Measurements from ENCODE around the gene AKAP7. TPM values are rescaled to one million over a fixed set of nuclear protein-coding genes. Genes with fewer than 3 reads are reported as not detected.

AKAP7 gene
- total RNA-seq, 2 donors from 2014 or later: 15.3 to 60.1 TPM

DNA sequence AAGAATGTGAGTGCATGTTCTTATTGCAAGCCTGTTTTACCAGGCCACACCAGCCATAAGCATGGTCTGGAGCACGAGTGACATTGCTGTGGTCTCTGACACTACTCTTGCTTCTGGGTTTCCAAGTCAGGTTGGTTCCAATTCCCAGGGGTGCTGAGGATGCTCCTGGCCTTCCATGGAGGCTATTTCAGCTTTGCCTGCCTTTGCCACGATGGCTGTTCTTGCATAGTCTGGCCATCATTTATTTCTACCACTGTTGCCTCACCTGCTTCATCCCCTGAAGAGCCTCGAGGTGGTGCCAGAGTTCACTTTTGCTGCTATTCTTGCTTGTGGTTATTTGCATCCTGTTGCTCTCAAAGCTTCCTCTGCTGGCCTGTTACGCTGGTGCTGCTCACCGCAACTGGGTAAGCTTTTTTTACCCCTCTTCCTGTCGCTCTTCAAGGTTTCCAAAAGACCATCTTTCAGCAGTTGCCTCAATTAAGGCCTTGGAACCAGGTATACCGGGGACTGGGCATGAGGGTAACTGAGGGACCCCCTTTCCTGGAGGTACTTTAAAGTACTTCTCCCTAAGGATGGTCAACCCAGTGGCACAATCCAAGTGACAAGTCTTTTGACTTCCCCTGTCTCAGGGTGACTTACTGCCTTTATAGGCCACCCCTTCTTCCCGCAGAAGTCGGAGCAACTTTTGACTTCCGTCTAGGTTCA lies 64.5 kb downstream of the AKAP7 start:
- no peaks in the 10 kb centered on the region for H3K9me3 ChIP-seq
- TF ChIP-seq, protein P1, sequence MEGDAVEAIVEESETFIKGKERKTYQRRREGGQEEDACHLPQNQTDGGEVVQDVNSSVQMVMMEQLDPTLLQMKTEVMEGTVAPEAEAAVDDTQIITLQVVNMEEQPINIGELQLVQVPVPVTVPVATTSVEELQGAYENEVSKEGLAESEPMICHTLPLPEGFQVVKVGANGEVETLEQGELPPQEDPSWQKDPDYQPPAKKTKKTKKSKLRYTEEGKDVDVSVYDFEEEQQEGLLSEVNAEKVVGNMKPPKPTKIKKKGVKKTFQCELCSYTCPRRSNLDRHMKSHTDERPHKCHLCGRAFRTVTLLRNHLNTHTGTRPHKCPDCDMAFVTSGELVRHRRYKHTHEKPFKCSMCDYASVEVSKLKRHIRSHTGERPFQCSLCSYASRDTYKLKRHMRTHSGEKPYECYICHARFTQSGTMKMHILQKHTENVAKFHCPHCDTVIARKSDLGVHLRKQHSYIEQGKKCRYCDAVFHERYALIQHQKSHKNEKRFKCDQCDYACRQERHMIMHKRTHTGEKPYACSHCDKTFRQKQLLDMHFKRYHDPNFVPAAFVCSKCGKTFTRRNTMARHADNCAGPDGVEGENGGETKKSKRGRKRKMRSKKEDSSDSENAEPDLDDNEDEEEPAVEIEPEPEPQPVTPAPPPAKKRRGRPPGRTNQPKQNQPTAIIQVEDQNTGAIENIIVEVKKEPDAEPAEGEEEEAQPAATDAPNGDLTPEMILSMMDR (IDR thresholded peaks at IDR 0.05): peak; percentile 79
- peak; percentile 51 for DNase-seq
- intact Hi-C loops (cut with DNase I): loop anchor here (5.0 kb wide), 1 partner anchor 333 kb away; no protein-coding TSS in a partner anchor
- no peaks in the 10 kb centered on the region for H3K4me1 ChIP-seq
- no peaks in the 10 kb centered on the region for H3K27me3 ChIP-seq
- no peak overlapping the region for H3K9ac ChIP-seq (ENCODE audit: low read depth in 2 of 2, low read length in 2 of 2)
- H3K4me3 ChIP-seq: no peak overlapping the region
- no peak overlapping the region for H3K27ac ChIP-seq
- H3K36me3 ChIP-seq: no peaks in the 10 kb centered on the region

DNA sequence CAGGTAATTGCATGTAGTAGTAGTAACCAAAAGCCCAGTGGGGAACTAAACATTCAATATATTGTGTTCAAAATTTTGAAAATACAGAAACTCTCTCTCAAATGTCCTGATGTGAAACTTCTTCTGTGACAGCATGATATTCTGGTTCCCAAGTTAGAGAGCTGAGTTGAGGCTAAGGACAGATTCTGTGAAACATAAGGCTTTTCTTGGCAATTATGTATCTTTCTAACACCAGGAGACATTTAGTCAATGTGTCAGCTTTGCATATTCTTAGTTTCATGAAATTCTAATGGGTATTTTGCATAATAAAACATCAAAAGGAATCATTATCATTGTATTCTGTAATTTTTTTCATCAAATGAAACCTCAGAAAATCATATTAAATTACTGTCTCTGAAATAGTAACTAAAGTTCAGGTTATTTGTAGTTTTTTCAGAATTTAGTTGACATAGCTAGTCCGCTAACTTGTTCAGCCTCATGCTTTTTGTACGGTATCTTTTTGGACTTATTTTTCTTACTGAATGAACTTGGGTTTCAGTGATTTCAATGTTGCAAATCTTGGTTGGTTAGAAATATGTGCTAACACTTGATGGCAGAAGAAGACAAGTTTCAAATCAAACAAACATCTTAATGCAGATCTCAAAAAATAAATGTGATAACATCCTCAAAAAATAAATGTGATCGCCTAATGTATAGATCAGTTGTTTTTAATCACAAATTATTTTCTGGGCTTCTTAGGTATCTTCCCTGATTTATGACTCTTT lies 70.4 kb downstream of the AKAP7 start:
- TF ChIP-seq, protein P1 (IDR thresholded peaks at IDR 0.05): no peak

DNA sequence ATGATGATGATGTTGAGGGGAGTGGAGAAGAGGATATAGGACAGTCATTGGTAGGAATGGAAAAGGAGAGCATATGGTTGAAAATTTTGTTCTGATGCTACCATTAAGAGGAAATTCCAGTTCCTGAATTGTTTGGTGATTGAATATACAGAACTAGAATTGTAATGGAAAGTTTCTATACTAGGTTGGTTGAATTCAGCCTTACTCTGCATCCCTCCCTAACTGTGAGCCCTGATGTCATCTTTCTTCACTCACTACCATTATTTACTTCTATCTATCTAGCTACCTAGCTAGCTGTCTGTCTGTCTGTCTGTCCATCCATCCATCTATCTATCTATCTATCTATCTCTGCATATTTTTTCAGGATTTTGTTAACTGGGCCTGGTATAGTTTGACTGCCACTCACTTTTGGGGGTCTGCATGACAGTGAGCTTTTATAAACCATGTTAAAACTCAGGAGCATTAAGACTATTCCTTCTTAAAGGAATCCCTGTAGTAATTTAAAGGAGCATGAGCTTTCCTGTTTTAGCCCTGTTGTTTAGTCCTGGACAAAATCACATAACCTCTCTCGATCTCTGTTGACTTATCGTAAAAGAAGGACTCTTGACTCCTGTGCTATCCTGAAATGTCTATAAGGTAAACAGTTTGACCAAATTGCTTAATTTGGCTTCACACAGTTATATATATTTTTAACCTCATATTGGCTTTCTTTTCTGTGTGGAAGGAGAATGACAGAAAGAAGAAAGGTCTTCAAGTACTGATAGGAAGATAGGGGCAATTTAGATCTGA lies 71.4 kb downstream of the AKAP7 start:
- no peak overlapping the region for H3K4me3 ChIP-seq
- H3K9ac ChIP-seq (ENCODE audit: low read depth in 2 of 2, low read length in 2 of 2): no peak overlapping the region
- no peaks in the 10 kb centered on the region for H3K27me3 ChIP-seq
- DNase-seq: no peak
- no peaks in the 10 kb centered on the region for H3K4me1 ChIP-seq
- no peaks in the 10 kb centered on the region for H3K9me3 ChIP-seq
- intact Hi-C loops (cut with DNase I): no loop called here
- TF ChIP-seq, protein P1 (IDR thresholded peaks at IDR 0.05): no peak
- no peak overlapping the region for H3K27ac ChIP-seq
- H3K36me3 ChIP-seq: no peaks in the 10 kb centered on the region

More for the DNA sequence above, 70.4 kb downstream of the AKAP7 start:
- H3K27me3 ChIP-seq: no peaks in the 10 kb centered on the region
- no peak for DNase-seq
- no peaks in the 10 kb centered on the region for H3K36me3 ChIP-seq
- intact Hi-C loops (cut with DNase I): no loop called here
- H3K4me3 ChIP-seq: no peak overlapping the region
- H3K9me3 ChIP-seq: no peaks in the 10 kb centered on the region
- H3K27ac ChIP-seq: no peak overlapping the region
- no peak overlapping the region for H3K9ac ChIP-seq (ENCODE audit: low read depth in 2 of 2, low read length in 2 of 2)
- H3K4me1 ChIP-seq: no peaks in the 10 kb centered on the region

DNA sequence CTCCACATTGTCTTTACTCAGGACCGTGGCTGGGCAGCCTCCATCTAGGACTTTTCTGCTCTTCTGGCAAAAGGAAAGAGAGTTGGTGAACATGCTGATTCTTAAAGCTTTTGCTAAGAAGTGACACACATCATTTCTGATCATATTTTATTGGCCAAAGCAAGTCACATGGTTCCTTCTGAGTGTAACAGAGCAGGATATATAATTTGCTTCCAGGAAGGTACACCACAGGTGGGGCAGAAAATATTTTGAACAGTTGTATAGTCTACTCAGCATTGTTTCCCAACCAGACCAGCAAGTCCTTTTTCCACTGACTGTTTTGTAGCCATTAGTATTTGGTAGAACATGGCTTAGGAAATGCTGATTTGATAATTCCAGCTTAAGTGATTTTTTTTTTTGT lies 73.5 kb downstream of the AKAP7 start:
- H3K4me3 ChIP-seq: no peak overlapping the region
- no peak overlapping the region for H3K27ac ChIP-seq
- H3K9ac ChIP-seq (ENCODE audit: low read depth in 2 of 2, low read length in 2 of 2): no peak overlapping the region
- no peak for DNase-seq
- H3K4me1 ChIP-seq: no peaks in the 10 kb centered on the region
- TF ChIP-seq, protein P1 (IDR thresholded peaks at IDR 0.05): no peak
- intact Hi-C loops (cut with DNase I): no loop called here
- no peaks in the 10 kb centered on the region for H3K27me3 ChIP-seq
- no peaks in the 10 kb centered on the region for H3K9me3 ChIP-seq
- no peaks in the 10 kb centered on the region for H3K36me3 ChIP-seq

DNA sequence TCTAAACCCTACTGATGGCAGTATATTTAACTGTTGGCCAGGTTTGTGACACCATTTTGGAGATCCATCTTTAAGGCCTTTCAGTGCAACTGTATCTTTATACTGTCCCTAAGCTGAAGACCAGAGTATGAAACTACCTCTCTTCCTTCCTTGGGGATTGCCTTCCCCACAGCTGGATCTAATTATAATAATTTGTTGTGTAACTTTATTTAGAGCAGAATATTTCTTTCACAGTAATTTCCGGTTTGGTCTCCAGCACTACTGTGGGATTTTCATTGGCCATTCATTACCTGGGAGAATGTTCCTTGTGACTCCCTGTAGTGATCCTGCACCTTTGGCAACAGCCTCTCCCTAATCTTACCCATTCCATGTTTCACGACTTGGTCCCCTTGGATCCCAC lies 75.2 kb downstream of the AKAP7 start:
- Histone ChIP-seq H3K36me3 (no peaks in the 10 kb centered on the region), H3K27ac (no peak overlapping the region), H3K9ac (ENCODE audit: low read depth in 2 of 2, low read length in 2 of 2) (no peak overlapping the region), H3K27me3 (no peaks in the 10 kb centered on the region), H3K4me1 (no peaks in the 10 kb centered on the region), H3K9me3 (no peaks in the 10 kb centered on the region), H3K4me3 (no peak overlapping the region)
- DNase-seq: no peak
- TF ChIP-seq, protein P1 (IDR thresholded peaks at IDR 0.05): no peak
- intact Hi-C loops (cut with DNase I): no loop called here
